GM19328 (cell line): Measurements from ENCODE around the gene CHERP.
A peak's percentile ranks its signal among the peaks of the same experiment; 100 is the strongest.
"Not testable (repeated sequence)": the region's sequence is repeated elsewhere in the genome, so short reads cannot be mapped to it uniquely, and the experiment has no call there.

Experiments
- ATAC-seq: cut with Tn5 transposase; IDR thresholded peaks from one replicate; pipeline ENCODE4 v1.9.1; 2021; ENCODE audit warnings: mild to moderate bottlenecking, moderate library complexity; ENCODE audit not compliant: unreplicated experiment

CHERP gene

GRCh38 chr19:16520986-16521624 is 21.1 kb downstream of the CHERP start:
- ATAC-seq: no peak

GRCh38 chr19:16520074-16520973 is 21.9 kb downstream of the CHERP start:
- no peak for ATAC-seq

GRCh38 chr19:16519230-16519687 is 23.0 kb downstream of the CHERP start:
- no peak for ATAC-seq

- ATAC-seq: no peak
Observed at GRCh38 chr19:16518483-16519229, 23.6 kb downstream of the CHERP start.

GRCh38 chr19:16518061-16518460 is 24.2 kb downstream of the CHERP start:
- no peak for ATAC-seq

GRCh38 chr19:16516923-16517610 is 25.2 kb downstream of the CHERP start:
- no peak for ATAC-seq

- ATAC-seq: no peak
Observed at GRCh38 chr19:16516381-16516780, 25.9 kb downstream of the CHERP start.

GRCh38 chr19:16514383-16515019 is 27.7 kb downstream of the CHERP start:
- no peak for ATAC-seq

- ATAC-seq: not testable (repeated sequence)
Observed at GRCh38 chr19:16512611-16513010, 29.6 kb downstream of the CHERP start.

GRCh38 chr19:16509141-16510061 is 32.8 kb downstream of the CHERP start:
- ATAC-seq: no peak

GRCh38 chr19:16508546-16508945 is 33.7 kb downstream of the CHERP start:
- no peak for ATAC-seq

- ATAC-seq: no peak
Observed at GRCh38 chr19:16506961-16507360, 35.3 kb downstream of the CHERP start.

GRCh38 chr19:16506161-16506560 is 36.1 kb downstream of the CHERP start:
- not testable (repeated sequence) for ATAC-seq

- ATAC-seq: no peak
Observed at GRCh38 chr19:16504271-16504670, 38.0 kb downstream of the CHERP start.

GRCh38 chr19:16497837-16498236 is 44.4 kb downstream of the CHERP start:
- no peak for ATAC-seq

GRCh38 chr19:16497042-16497441 is 45.2 kb downstream of the CHERP start:
- ATAC-seq: no peak

- no peak for ATAC-seq
Observed at GRCh38 chr19:16496613-16496983, 45.6 kb downstream of the CHERP start.

GRCh38 chr19:16495982-16496612 is 46.1 kb downstream of the CHERP start, which contains the start of the genes C19orf44 and CALR3:
C19orf44 (plus strand) TSS chr19:16496394; CDS start chr19:16500793, 4,399 bp downstream.
CALR3 (minus strand) TSS chr19:16496167; CDS start chr19:16496129, 38 bp downstream.
- peak; percentile 98 for ATAC-seq

GRCh38 chr19:16486476-16486875 is 55.8 kb downstream of the CHERP start:
- not testable (repeated sequence) for ATAC-seq
